Astrocyte (in vitro differentiated cells and primary cell): ENCODE measurements around the gene MOB3B. TPM values are rescaled to one million over a fixed set of nuclear protein-coding genes. Genes with fewer than 3 reads are reported as not detected.
"Not testable (repeated sequence)": the region's sequence is repeated elsewhere in the genome, so short reads cannot be mapped to it uniquely, and the experiment has no call there.

Experiments used
- DNase-seq: peaks from one replicate; pipeline ENCODE4 v3.0.0-alpha.2; 2010; ENCODE audit warnings: low read depth
- FAIRE-seq: peaks from 2 replicates; lab custom pipeline; 2011; peaks lifted over from hg19 to GRCh38; lab: Jason Lieb, UNC
- H2AFZ ChIP-seq: 2 replicates; pipeline ENCODE4 v1.6.0; 2012; ENCODE audit warnings: low read depth, low read length, inconsistent platforms
- H3K27ac ChIP-seq: 2 replicates; pipeline ENCODE4 v1.5.1; 2011; ENCODE audit warnings: low read depth, low read length, inconsistent platforms
- H3K27me3 ChIP-seq: 2 replicates; pipeline ENCODE4 v1.6.0; 2011; ENCODE audit warnings: low read length, inconsistent platforms; ENCODE audit not compliant: insufficient read depth
- H3K36me3 ChIP-seq: 2 replicates; pipeline ENCODE4 v1.5.1; 2011; ENCODE audit warnings: low read length, inconsistent platforms; ENCODE audit not compliant: insufficient read depth
- H3K4me1 ChIP-seq: 2 replicates; pipeline ENCODE4 v1.5.1; 2011; ENCODE audit warnings: low read length, inconsistent platforms; ENCODE audit not compliant: insufficient read depth
- H3K4me2 ChIP-seq: 2 replicates; pipeline ENCODE4 v1.6.0; 2012; ENCODE audit warnings: low read length, inconsistent platforms
- H3K4me3 ChIP-seq: 2 replicates; pipeline ENCODE4 v1.5.1; 2011; ENCODE audit warnings: low read depth, mild to moderate bottlenecking, low read length, inconsistent platforms; ENCODE audit not compliant: insufficient read depth
- H3K79me2 ChIP-seq: 2 replicates; pipeline ENCODE4 v1.6.0; 2012; ENCODE audit warnings: mild to moderate bottlenecking, low read length, inconsistent platforms; ENCODE audit not compliant: insufficient read depth
- H3K9ac ChIP-seq: 2 replicates; pipeline ENCODE4 v1.6.0; 2012; ENCODE audit warnings: mild to moderate bottlenecking, low read length, inconsistent platforms
- H3K9me3 ChIP-seq: 2 replicates; pipeline ENCODE4 v1.5.1; 2012; ENCODE audit warnings: low read depth, mild to moderate bottlenecking, low read length, inconsistent platforms; ENCODE audit not compliant: insufficient read depth
- H4K20me1 ChIP-seq: 2 replicates; pipeline ENCODE4 v1.6.0; 2012; ENCODE audit warnings: low read length, inconsistent platforms; ENCODE audit not compliant: insufficient read depth
- H3K27ac Mint-ChIP-seq: one replicate; pipeline ENCODE4 v1.8.0; 2021; ENCODE audit warnings: mild to moderate bottlenecking, mixed read lengths; ENCODE audit not compliant: unreplicated experiment
- H3K27me3 Mint-ChIP-seq: one replicate; pipeline ENCODE4 v1.8.0; 2021; ENCODE audit warnings: low read depth, mixed read lengths; ENCODE audit not compliant: unreplicated experiment
- H3K36me3 Mint-ChIP-seq: one replicate; pipeline ENCODE4 v1.8.0; 2021; ENCODE audit warnings: low read depth, mixed read lengths; ENCODE audit not compliant: unreplicated experiment
- H3K4me1 Mint-ChIP-seq: one replicate; pipeline ENCODE4 v1.8.0; 2021; ENCODE audit warnings: low read depth, mixed read lengths; ENCODE audit not compliant: unreplicated experiment
- H3K4me3 Mint-ChIP-seq: one replicate; pipeline ENCODE4 v1.8.0; 2021; ENCODE audit warnings: mild to moderate bottlenecking, moderate library complexity, mixed read lengths; ENCODE audit not compliant: unreplicated experiment
- H3K9me3 Mint-ChIP-seq: one replicate; pipeline ENCODE4 v1.8.0; 2021; ENCODE audit warnings: mild to moderate bottlenecking, mixed read lengths; ENCODE audit not compliant: unreplicated experiment
- EZH2 ChIP-seq: IDR thresholded peaks from 2 replicates; pipeline ENCODE4 v1.6.1; 2012; ENCODE audit warnings: mild to moderate bottlenecking, low read length, inconsistent platforms; ENCODE audit not compliant: insufficient read depth
- total RNA-seq: library from RNA; stranded (reverse); gene quantifications from 2 replicates; pipeline ENCODE4 v1.2.1, GENCODE V29; 2021
- TF ChIP-seq, protein P1 (sequence below): IDR thresholded peaks from 2 replicates; pipeline ENCODE4 v1.5.1; 2011; ENCODE audit warnings: low read depth, mild to moderate bottlenecking, inconsistent platforms, low read length, moderate library complexity; ENCODE audit not compliant: insufficient read depth

The MOB3B gene
- total RNA-seq, 1 donor from 2014 or later, result 3.9 TPM

DNA sequence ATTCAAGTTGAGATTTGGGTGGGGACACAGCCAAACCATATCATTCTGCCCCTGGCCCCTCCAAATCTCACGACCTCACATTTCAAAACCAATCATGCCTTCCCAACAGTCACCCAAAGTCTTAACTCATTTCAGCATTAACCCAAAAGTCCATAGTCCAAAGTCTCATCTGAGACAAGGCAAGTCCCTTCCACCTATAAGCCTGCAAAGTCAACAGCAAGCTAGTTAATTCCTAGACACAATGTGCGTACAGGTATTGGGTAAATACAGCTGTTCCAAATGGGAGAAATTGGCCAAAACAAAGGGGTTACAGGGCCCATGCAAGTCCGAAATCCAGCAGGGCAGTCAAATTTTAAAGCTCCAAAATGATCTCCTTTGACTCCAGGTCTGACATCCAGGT is 64.7 kb downstream of the MOB3B start:
- H3K27ac Mint-ChIP-seq, H3K36me3 Mint-ChIP-seq, H3K9ac ChIP-seq, H3K4me1 ChIP-seq, H2AFZ ChIP-seq, H3K27me3 Mint-ChIP-seq, FAIRE-seq, H3K4me2 ChIP-seq, H4K20me1 ChIP-seq, H3K4me1 Mint-ChIP-seq, H3K79me2 ChIP-seq, H3K36me3 ChIP-seq, DNase-seq, H3K27me3 ChIP-seq, H3K9me3 ChIP-seq, H3K9me3 Mint-ChIP-seq, H3K4me3 ChIP-seq, H3K4me3 Mint-ChIP-seq, H3K27ac ChIP-seq: not testable (repeated sequence)

DNA sequence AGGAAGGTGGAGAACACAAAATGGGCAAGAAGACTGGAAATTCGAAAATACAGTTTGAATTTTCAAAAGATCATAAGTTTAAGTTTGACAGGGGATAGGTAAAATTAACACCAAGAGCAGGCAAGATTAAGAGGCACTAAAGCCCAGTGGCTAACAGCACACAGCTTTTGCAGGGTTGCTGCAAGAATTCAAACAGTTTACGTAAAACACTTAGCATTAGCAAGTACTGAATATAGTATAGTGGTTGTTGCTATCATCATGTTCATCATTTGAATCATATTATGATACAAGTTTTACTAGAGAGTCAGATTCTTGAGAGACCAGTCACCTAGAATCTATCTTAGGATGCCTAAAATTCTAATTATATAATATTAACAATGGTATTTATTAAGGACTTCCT is 66.8 kb downstream of the MOB3B start:
- Histone ChIP-seq H3K9me3 (no peaks in the 10 kb centered on the region), H4K20me1 (no peaks in the 10 kb centered on the region), H3K4me3 (no peak overlapping the region), H3K4me2 (no peak overlapping the region), H2AFZ (no peak overlapping the region), H3K36me3 (no peaks in the 10 kb centered on the region), H3K9ac (no peak overlapping the region), H3K27me3 (no peaks in the 10 kb centered on the region), H3K79me2 (no peaks in the 10 kb centered on the region), H3K4me1 (no peaks in the 10 kb centered on the region), H3K27ac (no peak overlapping the region)
- no peak for DNase-seq
- H3K4me3 Mint-ChIP-seq, result no peak overlapping the region
- FAIRE-seq, result no peak
- no peak overlapping the region for H3K27ac Mint-ChIP-seq
- H3K4me1 Mint-ChIP-seq, result peaks cover 9% of the 10 kb centered on the region
- TF ChIP-seq, protein P1, sequence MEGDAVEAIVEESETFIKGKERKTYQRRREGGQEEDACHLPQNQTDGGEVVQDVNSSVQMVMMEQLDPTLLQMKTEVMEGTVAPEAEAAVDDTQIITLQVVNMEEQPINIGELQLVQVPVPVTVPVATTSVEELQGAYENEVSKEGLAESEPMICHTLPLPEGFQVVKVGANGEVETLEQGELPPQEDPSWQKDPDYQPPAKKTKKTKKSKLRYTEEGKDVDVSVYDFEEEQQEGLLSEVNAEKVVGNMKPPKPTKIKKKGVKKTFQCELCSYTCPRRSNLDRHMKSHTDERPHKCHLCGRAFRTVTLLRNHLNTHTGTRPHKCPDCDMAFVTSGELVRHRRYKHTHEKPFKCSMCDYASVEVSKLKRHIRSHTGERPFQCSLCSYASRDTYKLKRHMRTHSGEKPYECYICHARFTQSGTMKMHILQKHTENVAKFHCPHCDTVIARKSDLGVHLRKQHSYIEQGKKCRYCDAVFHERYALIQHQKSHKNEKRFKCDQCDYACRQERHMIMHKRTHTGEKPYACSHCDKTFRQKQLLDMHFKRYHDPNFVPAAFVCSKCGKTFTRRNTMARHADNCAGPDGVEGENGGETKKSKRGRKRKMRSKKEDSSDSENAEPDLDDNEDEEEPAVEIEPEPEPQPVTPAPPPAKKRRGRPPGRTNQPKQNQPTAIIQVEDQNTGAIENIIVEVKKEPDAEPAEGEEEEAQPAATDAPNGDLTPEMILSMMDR, result no peak
- no peak for TF ChIP-seq EZH2
- no peaks in the 10 kb centered on the region for H3K9me3 Mint-ChIP-seq
- H3K36me3 Mint-ChIP-seq, result peaks cover 5% of the 10 kb centered on the region
- H3K27me3 Mint-ChIP-seq, result no peaks in the 10 kb centered on the region

DNA sequence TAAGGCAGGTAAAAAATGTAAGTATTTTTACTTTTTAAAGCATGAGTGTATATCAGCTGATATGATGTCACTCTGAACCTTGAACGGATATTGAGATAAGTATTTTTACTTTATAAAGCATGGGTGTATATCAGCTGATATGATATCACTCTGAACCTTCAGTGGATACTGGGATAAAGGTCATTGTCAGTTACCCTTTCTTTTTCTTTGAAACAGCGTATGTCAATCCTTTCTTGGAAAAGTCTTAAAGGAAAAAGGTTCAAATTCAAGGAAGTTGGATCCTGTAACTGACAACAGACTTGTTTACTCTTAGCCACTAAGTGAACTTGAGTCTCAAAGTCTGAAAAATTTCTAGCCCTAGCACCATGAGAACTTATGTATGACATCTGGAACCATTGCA is 67.2 kb downstream of the MOB3B start:
- Histone ChIP-seq H3K79me2 (no peaks in the 10 kb centered on the region), H3K27me3 (no peaks in the 10 kb centered on the region), H3K4me2 (no peak overlapping the region), H4K20me1 (no peaks in the 10 kb centered on the region), H3K4me3 (no peak overlapping the region), H3K9me3 (no peaks in the 10 kb centered on the region), H3K9ac (no peak overlapping the region), H3K4me1 (no peaks in the 10 kb centered on the region), H3K36me3 (no peaks in the 10 kb centered on the region), H2AFZ (no peak overlapping the region), H3K27ac (no peak overlapping the region)
- DNase-seq, result no peak
- H3K9me3 Mint-ChIP-seq, result no peaks in the 10 kb centered on the region
- peaks cover 12% of the 10 kb centered on the region for H3K4me1 Mint-ChIP-seq
- peaks cover 5% of the 10 kb centered on the region for H3K36me3 Mint-ChIP-seq
- FAIRE-seq, result no peak
- H3K27me3 Mint-ChIP-seq, result no peaks in the 10 kb centered on the region
- H3K4me3 Mint-ChIP-seq, result no peak overlapping the region
- no peak overlapping the region for H3K27ac Mint-ChIP-seq
- TF ChIP-seq EZH2, result no peak
- TF ChIP-seq, protein P1, result no peak
